GM18870 (cell line): ENCODE measurements around the gene ZNF184.

Experiments used
- ATAC-seq: cut with Tn5 transposase; IDR thresholded peaks from one replicate; pipeline ENCODE4 v1.9.1; 2021; ENCODE audit warnings: moderate library complexity; ENCODE audit not compliant: unreplicated experiment

Gene ZNF184

DNA sequence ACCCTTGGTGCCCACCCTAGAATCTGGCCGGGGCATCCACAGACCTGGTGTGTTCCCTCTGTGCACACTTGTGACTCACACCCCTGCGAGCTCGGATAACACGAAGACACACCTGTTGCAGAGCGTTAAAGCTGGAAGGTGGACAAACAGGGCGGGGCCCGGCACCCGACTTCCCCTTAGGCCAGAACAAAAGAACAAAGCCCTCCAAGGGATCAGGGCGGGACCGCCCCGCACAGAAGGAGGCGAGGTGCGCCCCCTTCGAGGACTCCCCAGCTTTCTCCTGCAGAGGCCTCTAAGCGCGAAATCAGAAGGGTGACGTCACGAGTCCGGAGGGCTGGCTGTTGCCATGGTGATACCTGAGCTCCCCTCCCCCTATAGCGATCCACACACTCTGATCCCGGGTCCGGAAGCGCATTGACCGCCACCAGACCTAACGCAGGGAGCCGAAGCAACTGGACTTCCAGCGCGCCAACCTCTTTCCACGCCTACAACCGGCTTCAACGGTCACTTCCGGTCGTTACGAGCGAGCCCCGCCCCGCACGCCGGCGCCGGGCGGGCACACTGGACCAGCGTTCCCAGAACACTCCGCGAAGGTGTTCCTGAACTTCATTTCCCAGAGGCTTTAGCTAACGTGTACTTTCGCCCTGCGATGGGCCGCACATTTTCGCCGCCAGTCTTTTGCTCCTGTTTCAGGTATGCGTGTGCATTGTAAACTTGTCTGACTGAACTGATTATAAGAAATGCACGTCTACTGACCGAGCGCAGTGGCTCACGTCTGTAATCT is at the start of gene ZNF184:
Gene ZNF184, minus strand, starts transcription at position 489 of the 784 bp plus-strand sequence. CDS start 811 bp downstream, outside the sequence.
- ATAC-seq: peak; percentile 71

GRCh38 chr6:27518881-27519795 is 46.2 kb upstream of the ZNF184 start:
- ATAC-seq: no peak

DNA sequence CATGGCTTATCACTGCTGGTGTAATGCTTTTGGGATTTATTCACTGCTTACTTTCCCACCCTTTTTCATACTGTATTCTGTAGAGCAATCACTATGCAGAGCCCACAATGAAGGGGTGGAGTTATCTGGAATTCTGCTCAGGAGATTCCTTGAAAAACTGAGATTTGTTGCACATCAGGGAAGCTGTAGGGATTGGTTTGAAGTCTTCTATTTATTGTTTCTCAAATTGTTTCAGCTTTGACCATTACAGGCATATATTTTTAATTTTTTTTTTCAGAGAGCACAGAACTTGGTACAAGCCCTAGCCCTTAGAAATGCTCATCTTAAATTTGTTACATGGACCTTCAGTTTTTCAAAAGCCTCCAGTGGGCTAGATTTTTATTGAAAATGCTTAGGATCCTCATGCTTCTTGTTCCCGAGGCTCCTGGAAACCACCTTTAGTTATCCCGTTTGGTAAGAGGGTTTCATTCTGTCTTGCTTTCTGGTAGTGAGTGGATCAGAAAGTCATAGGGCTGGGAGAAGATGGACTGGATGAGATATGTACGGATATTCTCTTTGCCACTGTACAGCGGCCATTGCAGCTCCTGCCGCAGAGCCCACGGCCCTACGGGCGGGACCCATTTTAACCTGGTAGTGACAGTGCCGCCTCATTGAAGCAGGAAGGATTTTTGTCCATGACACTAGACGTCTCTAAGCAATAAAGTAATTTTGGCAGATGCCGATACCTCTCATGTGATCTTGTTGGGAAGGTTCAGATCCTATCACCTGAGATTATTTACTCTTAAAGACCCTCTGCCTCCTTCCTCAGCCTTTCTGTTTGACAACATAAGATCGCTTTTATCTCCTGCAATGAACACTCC is 45.3 kb upstream of the ZNF184 start:
- ATAC-seq: no peak

- ATAC-seq: no peak
Observed at GRCh38 chr6:27517238-27517637, 44.3 kb upstream of the ZNF184 start.

DNA sequence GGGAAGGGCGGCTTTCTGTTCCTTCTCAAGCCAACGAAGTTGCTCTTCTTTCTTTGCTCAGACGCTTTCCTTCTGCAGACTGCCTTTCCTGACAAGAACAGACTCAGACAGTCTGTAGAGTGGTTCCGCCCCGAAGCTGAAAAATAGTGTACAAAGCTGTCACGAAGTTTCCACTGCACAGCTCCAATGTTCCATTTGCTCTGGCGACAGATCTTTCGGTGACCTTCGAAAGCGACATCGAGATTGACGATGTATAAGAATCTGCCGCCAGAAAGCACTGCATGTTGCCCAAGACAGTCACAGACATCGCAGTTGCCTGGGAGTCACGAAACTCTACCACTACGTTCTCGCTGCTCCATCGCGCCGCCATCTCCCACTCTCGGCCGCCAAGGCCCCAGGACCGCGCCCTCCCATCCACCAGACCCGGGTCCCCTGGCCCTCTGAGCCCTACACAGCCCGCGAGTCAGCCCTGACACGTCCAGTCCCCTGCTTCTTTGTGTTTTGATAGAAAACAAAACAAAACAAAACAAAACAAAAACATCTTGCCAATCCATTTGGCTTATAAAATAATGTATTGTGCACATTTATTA is 42.1 kb upstream of the ZNF184 start:
- no peak for ATAC-seq

- no peak for ATAC-seq
Observed at GRCh38 chr6:27512525-27512924, 39.6 kb upstream of the ZNF184 start.

DNA sequence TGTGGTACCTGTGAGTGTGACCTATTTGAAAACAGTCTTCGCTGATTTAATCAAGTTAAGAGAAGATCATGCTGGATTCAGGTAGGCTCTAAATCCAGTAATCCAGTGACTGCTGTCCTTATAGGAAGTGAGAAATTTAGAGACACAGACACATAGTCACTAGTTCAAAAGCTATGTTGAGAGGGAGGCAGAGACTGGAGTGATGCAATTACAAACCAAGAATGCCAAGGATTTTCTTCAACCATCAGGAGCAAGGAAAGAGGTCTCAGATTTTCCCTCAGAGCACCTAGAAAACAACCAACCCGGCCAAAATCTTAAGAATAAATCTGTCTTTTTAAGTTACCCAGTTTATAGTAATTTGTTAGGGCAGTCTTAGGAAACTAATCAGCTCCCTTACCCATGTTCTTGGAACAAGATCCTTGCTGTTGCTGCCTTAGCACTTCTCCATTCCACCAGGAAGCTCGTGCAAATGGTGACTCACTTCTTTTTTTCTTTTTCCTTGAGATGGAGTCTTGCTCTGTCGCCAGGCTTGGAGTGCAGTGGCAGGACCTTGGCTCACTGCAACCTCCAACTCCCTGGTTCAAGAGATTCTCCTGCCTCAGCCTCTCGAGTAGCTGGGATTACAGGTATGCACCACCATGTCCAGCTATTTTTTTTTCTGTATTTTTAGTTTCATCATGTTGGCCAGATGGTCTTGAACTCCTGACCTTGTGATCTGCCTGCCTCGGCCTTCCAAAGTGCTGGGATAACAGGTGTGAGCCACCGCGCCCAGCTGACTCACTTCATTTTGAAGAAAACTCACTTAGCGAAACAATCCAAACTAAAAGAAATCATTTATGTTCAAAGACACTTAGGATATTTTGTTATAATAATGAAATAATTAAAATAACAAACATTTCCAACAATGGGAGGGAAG is 34.4 kb upstream of the ZNF184 start:
- no peak for ATAC-seq

DNA sequence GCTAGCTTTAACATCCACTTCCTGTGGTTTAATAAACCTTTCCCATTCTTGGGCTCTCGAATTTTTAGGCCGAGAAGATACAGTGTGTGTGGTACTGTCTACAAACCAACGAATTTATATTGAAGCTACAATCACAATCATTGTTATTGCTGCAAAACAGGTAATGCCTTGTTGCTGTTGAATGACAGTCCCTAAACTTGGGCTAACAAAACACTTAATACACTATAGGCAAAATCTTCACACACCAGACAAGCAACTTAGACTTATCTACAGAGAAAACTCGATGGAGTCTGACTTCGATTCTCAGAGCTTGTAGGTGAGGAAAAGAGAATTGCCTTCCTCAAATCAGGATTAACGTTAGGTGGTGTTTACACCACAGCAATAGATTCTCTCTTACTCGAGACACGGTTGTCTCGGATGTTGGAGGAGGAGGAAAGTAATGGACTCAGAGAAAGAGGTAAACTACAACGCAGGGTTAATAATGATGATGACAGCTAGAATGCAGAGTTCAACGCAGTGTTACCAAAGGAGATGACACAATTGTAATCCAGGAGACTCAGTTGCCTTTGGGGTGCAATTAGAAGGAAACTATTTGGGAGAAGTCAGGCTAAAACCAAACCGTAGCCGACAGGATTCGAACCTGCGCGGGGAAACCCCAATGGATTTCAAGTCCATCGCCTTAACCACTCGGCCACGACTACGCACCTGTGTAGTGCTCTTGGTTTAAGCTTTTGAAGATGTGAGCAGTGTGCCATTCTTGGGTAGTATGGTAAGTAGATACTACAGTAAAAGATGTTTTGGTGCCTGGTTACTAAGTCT is 32.5 kb upstream of the ZNF184 start:
- ATAC-seq: no peak

- peak; percentile 35 for ATAC-seq
Observed at GRCh38 chr6:27503436-27504030, 30.6 kb upstream of the ZNF184 start.

GRCh38 chr6:27502508-27503435 is 29.9 kb upstream of the ZNF184 start:
- ATAC-seq: peak; percentile 32

DNA sequence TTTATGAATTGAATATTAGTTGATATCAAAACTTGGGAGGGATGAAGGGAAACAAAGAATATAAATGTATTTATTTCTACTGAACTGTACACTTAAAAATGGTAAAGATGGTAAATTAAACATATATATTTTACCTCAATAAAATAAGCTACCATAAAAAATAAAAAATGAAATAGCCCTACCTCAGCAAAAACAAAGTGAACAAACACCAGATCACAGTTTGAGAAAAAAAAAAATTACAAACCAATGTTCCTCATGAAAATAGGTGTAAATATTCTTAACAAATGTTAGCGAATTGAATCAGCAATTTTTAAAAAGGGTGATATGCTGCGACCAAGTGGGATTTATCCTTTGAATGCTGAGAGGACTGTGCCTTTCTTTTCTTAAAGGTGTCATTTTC is 28.3 kb upstream of the ZNF184 start:
- no peak for ATAC-seq

DNA sequence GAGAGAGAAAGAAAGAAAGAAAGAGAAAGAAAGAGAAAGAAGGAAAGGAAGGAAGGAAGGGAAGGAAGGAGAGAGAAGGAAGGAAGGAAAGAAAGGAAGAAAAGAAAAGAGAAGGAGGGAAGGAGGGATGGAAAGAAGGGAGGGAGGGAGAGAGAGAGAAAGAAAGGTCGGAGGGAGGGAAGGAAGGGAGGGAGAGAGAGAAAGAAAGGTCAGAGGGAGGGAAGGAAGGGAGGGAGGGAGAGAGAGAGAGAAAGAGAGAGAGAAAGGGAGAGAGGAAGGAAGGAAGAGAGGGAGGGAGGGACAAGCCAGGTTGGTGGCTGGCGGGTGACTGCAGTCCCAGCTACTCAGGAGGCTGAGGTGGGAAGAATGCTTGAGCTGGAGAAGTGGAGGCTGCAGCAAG is 27.3 kb upstream of the ZNF184 start:
- no peak for ATAC-seq

GRCh38 chr6:27495386-27496135 is 22.7 kb upstream of the ZNF184 start:
- ATAC-seq: no peak

GRCh38 chr6:27494987-27495385 is 22.1 kb upstream of the ZNF184 start:
- ATAC-seq: no peak

GRCh38 chr6:27494103-27494502 is 21.2 kb upstream of the ZNF184 start:
- no peak for ATAC-seq

DNA sequence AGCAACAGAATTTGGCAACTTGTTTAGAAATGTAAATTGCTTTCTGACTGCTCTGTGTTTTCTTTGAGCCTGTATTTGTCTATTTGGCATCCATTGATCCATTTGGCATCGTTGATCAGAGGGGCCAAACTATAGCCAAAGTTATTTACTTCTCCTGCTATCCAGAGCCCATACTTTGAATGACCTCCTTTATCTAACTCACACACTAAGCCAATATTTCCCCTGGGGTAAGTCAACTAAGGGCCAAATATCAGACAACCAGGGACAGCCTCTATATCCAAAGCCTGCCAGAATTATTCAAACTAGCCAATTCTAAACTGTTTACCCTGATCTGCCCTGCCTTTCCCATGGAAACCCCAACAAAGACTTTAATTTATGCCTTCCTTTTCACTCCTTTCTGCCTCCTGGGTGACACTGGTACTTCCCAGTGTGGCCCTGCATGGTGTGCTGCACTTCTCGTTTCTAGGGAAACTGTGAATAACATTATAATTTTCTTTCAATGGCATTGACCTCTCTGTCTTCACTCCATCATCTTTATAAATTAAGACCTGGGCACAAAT is 19.8 kb upstream of the ZNF184 start:
- ATAC-seq: no peak
